Activated T-cell treated with anti-CD3 and anti-CD28 coated beads, Interleukin-2, amount 50 U/mL, for 1 hour (primary cell): ENCODE results near the gene IQCB1.
"Not testable (repeated sequence)": the region's sequence is repeated elsewhere in the genome, so short reads cannot be mapped to it uniquely, and the experiment has no call there.

ENCODE experiments used
- DNase-seq: peaks from one replicate; pipeline ENCODE4 v3.0.0-alpha.2; 2020

The IQCB1 gene

GRCh38 chr3:121800906-121801305 lies 34.0 kb downstream of the IQCB1 start:
- DNase-seq: no peak

- DNase-seq: no peak
Observed at GRCh38 chr3:121796970-121797369, 37.9 kb downstream of the IQCB1 start.

- no peak for DNase-seq
Observed at GRCh38 chr3:121794264-121794983, 40.4 kb downstream of the IQCB1 start.

DNA sequence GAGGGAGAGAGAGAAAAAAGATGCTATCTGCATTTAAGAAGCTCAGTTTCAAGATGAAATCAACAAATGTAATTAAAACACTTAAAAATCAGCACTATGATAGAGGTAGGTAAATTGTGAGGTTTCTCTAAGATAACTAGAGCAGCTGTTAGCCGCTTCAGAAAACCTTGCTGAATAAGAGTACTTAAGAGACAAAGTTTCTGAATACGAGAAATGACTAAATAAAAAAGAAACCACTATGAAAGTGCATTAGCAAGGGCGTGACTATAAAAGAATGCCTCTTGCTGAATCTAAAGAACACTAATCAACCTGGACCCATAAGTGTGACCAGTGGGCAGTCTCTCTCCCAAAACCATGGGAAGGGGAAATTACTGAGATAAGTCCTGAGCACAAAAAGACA lies 41.8 kb downstream of the IQCB1 start:
- no peak for DNase-seq

DNA sequence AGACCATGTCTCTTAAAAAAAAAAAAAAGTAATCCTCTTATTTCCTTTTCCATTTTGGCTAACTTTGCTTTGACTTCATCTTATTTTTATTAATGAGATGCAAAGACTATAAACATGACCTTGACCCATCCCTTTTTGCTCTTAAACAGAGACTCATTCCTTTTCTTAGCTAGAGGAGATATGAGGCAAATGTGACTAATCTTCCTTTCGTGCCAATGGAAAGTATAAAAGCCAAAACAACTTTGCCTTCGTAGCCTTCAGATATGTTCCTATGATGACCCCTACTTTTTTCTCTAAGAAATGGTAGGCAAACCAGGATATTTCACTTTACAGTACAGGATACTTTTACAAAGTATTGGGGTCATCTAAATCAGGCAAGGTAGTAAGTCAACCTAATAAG lies 48.4 kb downstream of the IQCB1 start:
- DNase-seq: no peak

- not testable (repeated sequence) for DNase-seq
Observed at GRCh38 chr3:121782784-121783183, 52.1 kb downstream of the IQCB1 start.

DNA sequence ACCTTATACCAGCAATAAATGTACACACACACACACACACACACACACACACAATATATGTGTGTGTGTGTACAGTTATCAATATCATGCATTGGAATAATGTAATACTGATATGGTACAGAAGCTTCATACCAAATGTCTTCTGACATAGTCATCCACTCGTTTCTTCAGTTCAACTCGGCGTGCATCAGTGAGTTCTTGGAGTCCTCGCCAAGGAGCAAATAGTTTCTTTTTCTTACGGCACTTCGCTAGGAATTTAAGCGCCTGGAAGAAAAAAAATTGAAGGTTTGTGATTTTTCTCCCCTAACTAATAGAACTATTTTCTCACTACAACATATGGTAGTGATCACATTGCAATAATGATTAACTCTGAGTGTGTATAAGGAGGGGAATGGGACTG lies 53.2 kb downstream of the IQCB1 start:
- DNase-seq: no peak

DNA sequence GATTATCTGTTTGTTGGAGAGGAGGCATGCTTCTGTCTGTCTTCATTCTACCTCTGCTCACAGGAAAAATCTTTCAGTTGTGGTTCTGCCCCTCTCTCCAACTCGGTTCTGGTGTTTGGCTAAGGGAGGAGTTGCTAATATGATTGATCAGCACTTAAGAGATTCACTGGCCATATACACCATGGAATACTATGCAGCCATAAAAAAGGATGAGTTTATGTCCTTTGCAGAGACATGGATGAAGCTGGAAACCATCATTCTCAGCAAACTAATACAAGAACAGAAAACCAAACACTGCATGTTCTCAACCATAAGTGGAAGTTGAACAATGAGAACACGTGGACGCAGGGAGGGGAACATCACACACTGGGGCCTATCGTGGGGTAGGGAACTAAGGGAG lies 59.8 kb downstream of the IQCB1 start:
- not testable (repeated sequence) for DNase-seq

- no peak for DNase-seq
Observed at GRCh38 chr3:121769246-121769645, 65.6 kb downstream of the IQCB1 start.

DNA sequence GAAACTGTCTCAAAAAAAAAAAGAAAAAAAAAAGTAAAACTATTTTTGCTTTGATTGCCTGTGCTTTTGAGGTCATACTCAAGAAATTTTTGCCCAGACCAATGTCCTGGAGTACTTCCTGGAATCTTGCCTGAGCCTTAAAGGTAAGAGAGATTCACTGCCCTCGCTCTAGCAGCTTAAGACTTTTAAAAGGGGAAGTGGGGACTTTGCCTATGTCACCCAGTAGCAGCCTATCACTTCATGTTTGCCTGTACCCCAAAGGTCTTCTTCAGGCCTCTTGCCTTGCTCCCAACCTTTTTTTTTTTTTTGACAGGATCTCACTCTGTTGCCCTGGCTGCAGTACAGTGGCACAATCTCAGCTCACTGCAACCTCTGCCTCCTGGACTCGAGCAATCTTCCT lies 66.4 kb downstream of the IQCB1 start:
- no peak for DNase-seq

DNA sequence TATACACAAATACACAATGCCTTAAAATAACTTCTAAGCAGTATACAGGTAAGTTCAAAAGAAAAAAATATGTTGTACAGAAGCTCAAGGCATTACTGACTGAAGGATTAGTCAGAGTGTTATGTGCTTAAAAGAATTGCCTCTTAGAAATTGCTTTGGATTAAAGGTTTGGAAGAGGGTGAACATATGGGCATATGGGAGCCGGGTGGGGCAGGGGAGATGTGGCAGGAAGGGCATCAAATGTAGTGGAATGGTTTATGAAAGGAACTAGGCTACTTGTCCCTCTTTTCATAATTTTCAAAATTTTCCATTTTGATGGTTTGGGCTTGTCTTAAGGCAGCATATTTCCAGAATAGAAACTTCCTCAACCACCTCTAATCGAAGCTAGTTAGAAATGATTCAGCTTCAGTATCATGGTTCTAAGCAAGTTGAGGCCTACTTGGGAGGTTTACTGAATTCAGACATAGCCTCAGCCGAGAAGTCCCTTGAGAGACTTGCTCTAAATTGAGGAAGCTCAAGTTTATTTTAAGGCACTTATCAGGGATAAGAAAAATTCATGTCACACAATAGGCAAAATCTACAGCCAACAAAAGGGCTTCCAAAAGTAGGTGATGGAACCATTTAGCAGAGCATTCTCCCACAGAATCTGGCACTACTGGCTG lies 75.2 kb downstream of the IQCB1 start:
- DNase-seq: no peak

DNA sequence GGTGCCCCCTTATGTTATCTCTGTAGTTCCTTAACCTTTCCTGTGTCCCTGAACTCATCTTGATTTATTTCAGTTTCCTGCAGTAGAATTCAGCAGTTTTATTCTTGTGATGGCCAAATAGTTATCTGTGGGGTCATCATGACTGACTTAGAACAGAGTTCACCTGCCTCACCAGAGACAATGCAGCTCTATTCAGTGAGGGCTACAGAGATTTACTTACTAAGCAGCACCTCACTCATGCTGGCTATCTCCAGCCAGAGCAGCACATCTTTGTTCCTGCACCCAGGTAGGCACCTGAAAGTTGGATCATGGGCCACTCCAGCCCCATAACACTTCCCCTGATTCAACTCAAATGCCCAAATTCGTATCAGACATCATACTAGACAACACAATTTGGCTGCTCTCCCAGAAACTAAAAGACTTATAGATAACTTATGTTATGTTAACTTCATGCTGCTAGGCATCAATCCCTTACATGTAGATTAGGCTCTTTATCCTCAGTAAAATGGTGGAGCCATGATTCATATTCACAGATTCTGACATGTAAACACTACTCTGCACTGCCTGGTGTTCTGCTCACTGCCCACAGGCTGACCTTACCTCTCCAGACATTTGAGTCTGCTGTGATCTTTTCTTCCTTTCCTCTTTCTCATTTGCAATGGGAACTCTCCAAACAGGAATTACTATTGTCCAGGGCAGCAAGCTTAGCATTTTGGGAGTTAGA lies 76.0 kb downstream of the IQCB1 start:
- no peak for DNase-seq

- no peak for DNase-seq
Observed at GRCh38 chr3:121757812-121758545, 76.9 kb downstream of the IQCB1 start.

DNA sequence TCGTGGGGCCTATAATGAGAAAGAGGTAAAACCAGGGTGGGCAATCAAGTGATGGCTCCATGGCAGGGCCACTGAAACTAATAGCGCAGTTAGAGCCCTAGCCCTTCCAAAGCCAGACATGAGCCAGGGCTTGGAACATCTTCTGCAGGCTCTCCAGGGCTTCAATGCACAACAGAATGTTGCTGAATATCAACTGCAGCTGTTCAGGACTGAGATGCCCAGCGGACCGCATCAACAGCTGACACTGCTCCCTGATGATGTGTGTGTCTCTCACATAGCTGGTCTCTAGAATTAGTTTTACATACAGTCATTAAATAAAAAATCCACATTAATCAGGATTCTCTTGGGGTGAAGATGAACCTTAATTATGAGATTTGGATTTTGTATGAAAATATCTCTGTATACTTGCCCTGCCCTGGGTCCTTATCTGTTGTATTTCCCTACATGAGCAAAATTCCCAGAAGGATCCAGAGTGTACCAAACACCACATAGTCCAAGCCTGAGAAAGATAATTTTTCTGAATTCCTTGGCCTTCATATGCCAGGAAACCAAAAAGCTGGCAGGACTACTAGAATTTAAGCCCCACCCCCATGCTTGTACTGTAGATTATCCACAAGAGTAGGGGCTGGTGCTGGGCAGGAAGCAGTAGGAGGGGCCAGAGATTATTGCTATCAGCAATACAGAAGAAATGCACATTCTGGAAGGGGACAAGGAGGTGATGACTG lies 77.6 kb downstream of the IQCB1 start:
- no peak for DNase-seq

DNA sequence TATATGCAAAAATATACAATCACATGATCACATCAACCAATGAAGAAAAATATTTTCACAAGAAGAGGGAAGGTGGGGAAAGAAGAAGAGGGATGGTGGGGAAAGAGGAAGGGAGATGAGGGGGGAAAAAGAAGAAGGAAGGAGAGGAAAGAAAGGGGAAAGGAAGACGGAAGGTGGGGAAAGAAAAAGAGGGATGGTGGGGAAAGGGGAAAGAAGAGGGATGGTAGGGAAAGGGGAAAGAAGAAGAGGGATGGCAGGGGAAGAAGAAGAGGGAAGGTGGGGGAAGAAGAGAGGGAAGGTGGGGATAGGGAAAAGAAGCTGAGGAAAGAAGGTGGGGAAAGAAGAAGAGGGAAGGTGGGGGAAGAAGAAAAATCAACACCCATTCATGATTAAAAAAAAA lies 82.1 kb downstream of the IQCB1 start:
- no peak for DNase-seq

- DNase-seq: no peak
Observed at GRCh38 chr3:121752261-121752660, 82.6 kb downstream of the IQCB1 start.

GRCh38 chr3:121750087-121750415 lies 84.8 kb downstream of the IQCB1 start:
- DNase-seq: no peak

- peak; percentile 84 for DNase-seq
Observed at GRCh38 chr3:121749276-121750086, 85.4 kb downstream of the IQCB1 start, which contains the start of gene GOLGB1. Gene GOLGB1, minus strand, starts transcription at chr3:121749741. Its CDS starts 18,770 bp downstream, at chr3:121730971.

GRCh38 chr3:121748680-121749275 lies 86.1 kb downstream of the IQCB1 start:
- no peak for DNase-seq

DNA sequence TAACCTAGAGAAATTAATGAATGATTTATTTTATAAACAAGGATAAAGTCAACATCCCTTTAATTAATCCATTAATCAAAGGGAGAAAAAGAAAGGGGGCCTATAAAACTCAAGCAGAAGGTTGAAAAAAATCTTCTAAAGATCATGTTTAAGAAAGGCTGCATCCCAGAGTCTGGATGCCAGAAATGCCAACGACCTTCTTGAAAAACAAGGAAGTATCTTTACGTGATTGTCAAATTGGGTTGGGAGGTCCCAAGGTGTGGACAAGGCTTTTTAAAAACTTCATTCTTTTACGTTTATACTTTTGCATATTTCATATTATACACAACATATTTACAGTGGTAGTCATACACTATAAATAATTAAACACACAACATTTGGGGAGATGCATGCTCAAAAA lies 86.9 kb downstream of the IQCB1 start:
- no peak for DNase-seq

DNA sequence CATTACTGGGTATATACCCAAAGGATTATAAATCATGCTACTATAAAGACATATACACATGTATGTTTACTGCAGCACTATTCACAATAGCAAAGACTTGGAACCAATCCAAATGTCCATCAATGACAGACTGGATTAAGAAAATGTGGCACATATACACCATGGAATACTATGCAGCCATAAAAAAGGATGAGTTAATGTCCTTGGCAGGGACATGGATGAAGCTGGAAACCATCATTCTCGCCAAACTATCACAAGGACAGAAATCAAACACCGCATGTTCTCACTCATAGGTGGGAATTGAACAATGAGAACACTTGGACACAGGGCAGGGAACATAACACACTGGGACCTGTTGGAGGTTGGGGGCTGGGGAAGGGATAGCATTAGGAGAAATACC lies 91.8 kb downstream of the IQCB1 start:
- DNase-seq: not testable (repeated sequence)
